Muscle layer of duodenum (tissue), 2 donors: ENCODE results near the gene ECHDC3.
"Not testable (repeated sequence)": the region's sequence is repeated elsewhere in the genome, so short reads cannot be mapped to it uniquely, and the experiment has no call there.

Source experiments
- H3K27ac ChIP-seq: one replicate; pipeline ENCODE4 v1.7.0; 2013; ENCODE audit warnings: mild to moderate bottlenecking, low read length
- H3K27me3 ChIP-seq: one replicate; pipeline ENCODE4 v1.7.0; 2013; ENCODE audit warnings: low read depth, mild to moderate bottlenecking, control low read depth, low read length
- H3K36me3 ChIP-seq, 2 donors: one replicate each; pipeline ENCODE4 v1.7.0; 2013; ENCODE audit warnings: low read length in 2 of 2, control low read depth in 1 of 2, mild to moderate bottlenecking in 1 of 2; ENCODE audit not compliant: insufficient read depth in 2 of 2, control insufficient read depth in 1 of 2
- H3K4me1 ChIP-seq, 2 donors: one replicate each; pipeline ENCODE4 v1.7.0; 2013; ENCODE audit warnings: low read length in 2 of 2, mild to moderate bottlenecking in 2 of 2, control low read depth in 1 of 2, moderate library complexity in 1 of 2; ENCODE audit not compliant: insufficient read depth in 2 of 2, control insufficient read depth in 1 of 2
- H3K4me3 ChIP-seq, 2 donors: one replicate each; pipeline ENCODE4 v1.7.0; 2013; ENCODE audit warnings: low read length in 2 of 2, low read depth in 1 of 2, mild to moderate bottlenecking in 1 of 2
- H3K9me3 ChIP-seq, 2 donors: one replicate each; pipeline ENCODE4 v1.7.0; 2013; ENCODE audit warnings: low read length in 2 of 2, control low read depth in 1 of 2, mild to moderate bottlenecking in 1 of 2; ENCODE audit not compliant: control insufficient read depth in 1 of 2
- donor health status: healthy.

Gene ECHDC3

GRCh38 chr10:11737258-11738032, 4.7 kb upstream of the ECHDC3 start:
- H3K4me1 ChIP-seq, H3K9me3 ChIP-seq, H3K27ac ChIP-seq, H3K36me3 ChIP-seq, H3K27me3 ChIP-seq, H3K4me3 ChIP-seq: not testable (repeated sequence)

- H3K27me3 ChIP-seq, result no peaks in the 10 kb centered on the region
- no peak overlapping the region for H3K4me3 ChIP-seq
These were observed 1.3 kb upstream of the ECHDC3 start for GRCh38 chr10:11740907-11741306.

GRCh38 chr10:11741608-11742007, 574 bp upstream of the ECHDC3 start:
- no peaks in the 10 kb centered on the region for H3K36me3 ChIP-seq
- H3K4me3 ChIP-seq, result peak overlapping the region; percentile 48 to 64
- no peak overlapping the region for H3K27ac ChIP-seq
- H3K27me3 ChIP-seq, result no peaks in the 10 kb centered on the region
- peaks cover 0 to 11% of the 10 kb centered on the region in 2 donors for H3K4me1 ChIP-seq
- no peaks in the 10 kb centered on the region for H3K9me3 ChIP-seq

More at GRCh38 chr10:11740907-11741306, 1.3 kb upstream of the ECHDC3 start:
- Histone ChIP-seq H3K27ac (no peak overlapping the region), H3K9me3 (no peaks in the 10 kb centered on the region), H3K36me3 (no peaks in the 10 kb centered on the region), H3K4me1 (peaks cover 0 to 11% of the 10 kb centered on the region in 2 donors)

GRCh38 chr10:11742779-11743298, 657 bp downstream of the ECHDC3 start:
- Histone ChIP-seq H3K27me3 (no peaks in the 10 kb centered on the region), H3K9me3 (no peaks in the 10 kb centered on the region), H3K4me3 (peak overlapping the region; percentile 11 to 64), H3K4me1 (peaks cover 0 to 11% of the 10 kb centered on the region in 2 donors), H3K36me3 (no peaks in the 10 kb centered on the region), H3K27ac (no peak overlapping the region)

GRCh38 chr10:11743461-11744338, 1.5 kb downstream of the ECHDC3 start:
- Histone ChIP-seq H3K27ac (no peak overlapping the region), H3K36me3 (no peaks in the 10 kb centered on the region), H3K27me3 (no peaks in the 10 kb centered on the region)

GRCh38 chr10:11745045-11745444, 2.9 kb downstream of the ECHDC3 start:
- Histone ChIP-seq H3K36me3 (no peaks in the 10 kb centered on the region), H3K4me1 (peaks cover 0 to 11% of the 10 kb centered on the region in 2 donors), H3K9me3 (no peaks in the 10 kb centered on the region), H3K4me3 (no peak overlapping the region), H3K27me3 (no peaks in the 10 kb centered on the region), H3K27ac (no peak overlapping the region)

More at GRCh38 chr10:11743461-11744338, 1.5 kb downstream of the ECHDC3 start:
- Histone ChIP-seq H3K4me3 (peak overlapping the region; percentile 11 to 64), H3K4me1 (peaks cover 0 to 11% of the 10 kb centered on the region in 2 donors), H3K9me3 (no peaks in the 10 kb centered on the region)

- Histone ChIP-seq H3K36me3 (peaks cover 0 to 3% of the 10 kb centered on the region in 2 donors), H3K4me1 (peaks cover 0 to 7% of the 10 kb centered on the region in 2 donors), H3K27ac (no peak overlapping the region), H3K27me3 (no peaks in the 10 kb centered on the region), H3K4me3 (no peak overlapping the region), H3K9me3 (no peaks in the 10 kb centered on the region)
These were observed 4.8 kb downstream of the ECHDC3 start for GRCh38 chr10:11746883-11747539.

GRCh38 chr10:11748866-11749265, 6.7 kb downstream of the ECHDC3 start:
- no peak overlapping the region for H3K27ac ChIP-seq
- H3K4me1 ChIP-seq, result no peaks in the 10 kb centered on the region
- peaks cover 0 to 3% of the 10 kb centered on the region in 2 donors for H3K36me3 ChIP-seq
- H3K4me3 ChIP-seq, result no peak overlapping the region
- no peaks in the 10 kb centered on the region for H3K27me3 ChIP-seq
- H3K9me3 ChIP-seq, result no peaks in the 10 kb centered on the region

- Histone ChIP-seq H3K4me1 (no peaks in the 10 kb centered on the region), H3K36me3 (peaks cover 3% of the 10 kb centered on the region in 2 donors), H3K27me3 (no peaks in the 10 kb centered on the region), H3K9me3 (no peaks in the 10 kb centered on the region), H3K27ac (no peak overlapping the region), H3K4me3 (no peak overlapping the region)
These were observed 8.2 kb downstream of the ECHDC3 start for GRCh38 chr10:11750420-11750819.

- Histone ChIP-seq H3K4me1 (peaks cover 6 to 10% of the 10 kb centered on the region in 2 donors), H3K36me3 (peaks cover 3 to 8% of the 10 kb centered on the region in 2 donors), H3K27ac (no peak overlapping the region), H3K4me3 (no peak overlapping the region), H3K9me3 (no peaks in the 10 kb centered on the region), H3K27me3 (no peaks in the 10 kb centered on the region)
These were observed 12.0 kb downstream of the ECHDC3 start for GRCh38 chr10:11754173-11754572.

- Histone ChIP-seq H3K27ac (no peak overlapping the region), H3K9me3 (no peaks in the 10 kb centered on the region), H3K4me3 (no peak overlapping the region), H3K36me3 (peaks cover 3 to 8% of the 10 kb centered on the region in 2 donors), H3K27me3 (no peaks in the 10 kb centered on the region), H3K4me1 (peaks cover 6 to 10% of the 10 kb centered on the region in 2 donors)
These were observed 12.4 kb downstream of the ECHDC3 start for GRCh38 chr10:11754620-11755019.
